GM12872 (cell line): ENCODE results near the gene KMT2D.

ENCODE experiments used
- CTCF ChIP-seq: IDR thresholded peaks from 3 replicates; pipeline ENCODE4 v1.5.1; 2011; ENCODE audit warnings: low read depth, mild to moderate bottlenecking, low read length, moderate library complexity; ENCODE audit not compliant: insufficient read depth

KMT2D gene

GRCh38 chr12:49055092-49055491 is 5.5 kb downstream of the KMT2D start:
- TF ChIP-seq CTCF = no peak

- TF ChIP-seq CTCF = no peak
These were observed 6.1 kb downstream of the KMT2D start for GRCh38 chr12:49054524-49054923.

GRCh38 chr12:49054096-49054495 is 6.5 kb downstream of the KMT2D start:
- no peak for TF ChIP-seq CTCF

- TF ChIP-seq CTCF = peak; percentile 20; the same call in 1 of the 3 replicates
These were observed 8.0 kb downstream of the KMT2D start for GRCh38 chr12:49052451-49053208.

GRCh38 chr12:49051777-49052438 is 8.7 kb downstream of the KMT2D start:
- no peak for TF ChIP-seq CTCF

GRCh38 chr12:49051373-49051764 is 9.2 kb downstream of the KMT2D start:
- no peak for TF ChIP-seq CTCF

- no peak for TF ChIP-seq CTCF
These were observed 9.9 kb downstream of the KMT2D start for GRCh38 chr12:49050507-49051372.
